K562 (cell line): Measurements from ENCODE around the gene EFEMP2. TPM values are rescaled to one million over a fixed set of nuclear protein-coding genes. Genes with fewer than 3 reads are reported as not detected.

Source experiments
- ATF7 ChIP-seq: fragments of 450-650 bp; IDR thresholded peaks from 2 replicates; pipeline ENCODE4 v1.7.1; 2014; ENCODE audit warnings: mild to moderate bottlenecking, moderate library complexity
- CBX1 ChIP-seq: sonication (generic); IDR thresholded peaks from 2 replicates; pipeline ENCODE4 v1.6.1; 2016; ENCODE audit warnings: antibody characterized with exemption, low read depth, mild to moderate bottlenecking
- CREM ChIP-seq: IDR thresholded peaks from 2 replicates; pipeline ENCODE4 v1.6.1; 2014; ENCODE audit warnings: antibody characterized with exemption, low read depth
- EP300 ChIP-seq: IDR thresholded peaks from 2 replicates; pipeline ENCODE4 v1.6.1; 2012; ENCODE audit warnings: low read length, improper control_type of control experiment
- FOXK1 ChIP-seq: sonication (generic); formaldehyde crosslinking; IDR thresholded peaks from 2 replicates; pipeline ENCODE4 v1.8.0; 2022; ENCODE audit warnings: missing genetic modification reagents, mild to moderate bottlenecking, borderline replicate concordance
- KDM4B ChIP-seq, 2 experiments: fragments of 450-650 bp in 1 of 2; sonication (generic) in 1 of 2; IDR thresholded peaks; 2 replicates each; pipeline ENCODE4 v1.6.1; 2016 to 2017; ENCODE audit warnings: borderline replicate concordance in 2 of 2, antibody characterized with exemption in 1 of 2, low read depth in 1 of 2, mild to moderate bottlenecking in 1 of 2
- MCM7 ChIP-seq, 2 experiments: fragments of 450-650 bp; IDR thresholded peaks; 2 replicates each; pipeline ENCODE4 v1.6.1; 2016 to 2018
- NCOA2 ChIP-seq, 2 experiments: fragments of 450-650 bp; IDR thresholded peaks; 2 replicates each; pipeline ENCODE4 v1.6.1; 2018; ENCODE audit warnings: mild to moderate bottlenecking in 2 of 2, moderate library complexity in 1 of 2; ENCODE audit not compliant: partially characterized antibody in 2 of 2
- NONO ChIP-seq, 2 experiments: fragments of 200-400 bp in 1 of 2; fragments of 450-650 bp in 1 of 2; formaldehyde crosslinking in 1 of 2; IDR thresholded peaks; 2 replicates each; pipeline ENCODE4 v1.6.1; 2017; ENCODE audit warnings: low read depth in 2 of 2, mild to moderate bottlenecking in 2 of 2, moderate library complexity in 2 of 2, low read length in 1 of 2
- NR3C1 ChIP-seq: sonication (generic); formaldehyde crosslinking; IDR thresholded peaks from 2 replicates; pipeline ENCODE4 v1.8.1; 2022; ENCODE audit warnings: missing genetic modification reagents
- NUFIP1 ChIP-seq: fragments of 450-650 bp; IDR thresholded peaks from 2 replicates; pipeline ENCODE4 v1.6.1; 2018; ENCODE audit not compliant: partially characterized antibody
- POLR2AphosphoS2 ChIP-seq: IDR thresholded peaks from 2 replicates; pipeline ENCODE4 v1.6.1; 2012; ENCODE audit warnings: low read length, improper control_type of control experiment
- RBM34 ChIP-seq: fragments of 200-400 bp; formaldehyde crosslinking; IDR thresholded peaks from 2 replicates; pipeline ENCODE4 v1.6.1; 2018; ENCODE audit warnings: low read length, borderline replicate concordance; ENCODE audit not compliant: insufficient read depth
- TBP ChIP-seq: optimal IDR thresholded peaks from 2 replicates; pipeline ENCODE3; 2011; ENCODE audit warnings: low read depth, low read length, improper control_type of control experiment
- TEAD4 ChIP-seq, 2 experiments: sonication (generic) in 1 of 2; formaldehyde crosslinking in 1 of 2; IDR thresholded peaks; 2 replicates each; pipeline versions ENCODE4 v1.6.1 to v1.8.0; 2012 to 2022; ENCODE audit warnings: borderline replicate concordance in 1 of 2, inconsistent platforms in 1 of 2, low read length in 1 of 2, mild to moderate bottlenecking in 1 of 2, missing genetic modification reagents in 1 of 2
- ZNF354B ChIP-seq: fragments of 250-450 bp; sonication (Bioruptor Pico); IDR thresholded peaks from 2 replicates; pipeline ENCODE4 v1.4.0; 2020
- polyA plus RNA-seq, 8 experiments: library from polyadenylated mRNA; depleted of rRNA in 4 of 8; stranded (reverse) in 5 of 8; unstranded in 3 of 8; fragments of >200 nt; fragmentation: Nextera tagmentation in 2 of 8; fragmentation: Illumina TruSeq in 1 of 8; extraction: Ambion mirVana in 2 of 8; extraction: Trizol in 1 of 8; gene quantifications; 2 replicates each; pipeline versions ENCODE4 v1.2.1 to v1.2.3, GENCODE V29; 2011 to 2014; ENCODE audit warnings: inconsistent platforms in 1 of 8, missing spikeins in 1 of 8
- total RNA-seq, 7 experiments: library from RNA; depleted of rRNA in 6 of 7; stranded (reverse); fragments of >200 nt in 6 of 7; fragmentation: Illumina TruSeq in 2 of 7; extraction: Trizol in 2 of 7; gene quantifications; 2 replicates each; pipeline versions ENCODE4 v1.2.1 to v1.2.3, GENCODE V29; 2011 to 2021; ENCODE audit warnings: low replicate concordance in 1 of 7
- TF ChIP-seq, protein P1 (sequence below): fragments of 450-650 bp; IDR thresholded peaks from 2 replicates; pipeline ENCODE4 v1.6.1; 2018; ENCODE audit not compliant: partially characterized antibody
- TF ChIP-seq, protein P2 (sequence below): IDR thresholded peaks from 2 replicates; pipeline ENCODE4 v1.6.1; 2011; ENCODE audit warnings: borderline replicate concordance, low read depth, mild to moderate bottlenecking, moderate library complexity, low read length; ENCODE audit not compliant: insufficient read depth, poor library complexity, severe bottlenecking
- TF ChIP-seq, protein P3 (sequence below): fragments of 250-450 bp; sonication (Bioruptor Pico); IDR thresholded peaks from 2 replicates; pipeline ENCODE4 v1.6.1; 2021; ENCODE audit warnings: mild to moderate bottlenecking
- TF ChIP-seq, protein P4 (sequence below): fragments of 250-450 bp; sonication (Bioruptor Pico); IDR thresholded peaks from 2 replicates; pipeline ENCODE4 v1.4.0; 2020; ENCODE audit warnings: mild to moderate bottlenecking, moderate library complexity

Gene EFEMP2
- total and polyA plus RNA-seq, 9 of the 15 experiments (the other 6 are each of a cell fraction or from before 2014, with no cell fraction given) = 0.07 to 2.9 (median 0.69) TPM; not detected in 1

DNA sequence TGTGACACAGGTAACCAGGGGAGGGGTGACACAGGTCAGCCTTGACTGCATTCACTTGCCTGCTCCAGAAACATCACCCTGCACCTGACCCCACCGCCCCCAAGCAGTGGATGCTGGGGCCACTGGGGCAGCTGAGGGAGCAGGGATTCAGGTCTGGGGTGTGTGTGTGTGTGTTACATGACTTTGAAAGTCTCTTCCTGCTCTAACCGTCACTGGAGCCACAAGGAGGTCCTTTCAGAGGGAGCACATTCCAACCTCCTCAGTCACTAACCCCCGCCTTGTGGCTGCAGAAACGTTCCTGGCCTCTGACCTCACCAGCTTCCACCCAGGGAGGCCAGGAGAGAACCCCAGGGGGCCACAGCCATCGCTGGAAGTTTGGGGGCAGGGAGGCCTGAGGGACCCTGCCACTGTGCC is 30.5 kb upstream of the EFEMP2 start (continued):
- TF ChIP-seq TEAD4 (IDR thresholded peaks at IDR 0.05; ENCODE audit: low read length) (peak; percentile 78), TEAD4 (CRISPR knock-in tag; IDR thresholded peaks at IDR 0.05; ENCODE audit: borderline replicate concordance) (0 out of 2 replicates have a peak, but pooled peaks have one; percentile 72), NONO (IDR thresholded peaks at IDR 0.05; ENCODE audit: low read depth in 2 of 2, low read length in 1 of 2) (no peak), NCOA2 (IDR thresholded peaks at IDR 0.05; ENCODE audit: partially characterized antibody in 2 of 2) (no peak), EP300 (peak; percentile 74), MCM7 (IDR thresholded peaks at IDR 0.05) (no peak), KDM4B (IDR thresholded peaks at IDR 0.05; ENCODE audit: borderline replicate concordance in 2 of 2, low read depth in 1 of 2) (no peak), NUFIP1 (no peak), POLR2AphosphoS2 (no peak), CBX1 (no peak), FOXK1 (no peak), RBM34 (no peak), CREM (peak; percentile 58; the same call in 1 of the 2 replicates), TBP (no peak), NR3C1 (CRISPR knock-in tag) (no peak), ZNF354B (no peak), ATF7 (0 out of 2 replicates have a peak, but pooled peaks have one; percentile 37)
- TF ChIP-seq, protein P1, sequence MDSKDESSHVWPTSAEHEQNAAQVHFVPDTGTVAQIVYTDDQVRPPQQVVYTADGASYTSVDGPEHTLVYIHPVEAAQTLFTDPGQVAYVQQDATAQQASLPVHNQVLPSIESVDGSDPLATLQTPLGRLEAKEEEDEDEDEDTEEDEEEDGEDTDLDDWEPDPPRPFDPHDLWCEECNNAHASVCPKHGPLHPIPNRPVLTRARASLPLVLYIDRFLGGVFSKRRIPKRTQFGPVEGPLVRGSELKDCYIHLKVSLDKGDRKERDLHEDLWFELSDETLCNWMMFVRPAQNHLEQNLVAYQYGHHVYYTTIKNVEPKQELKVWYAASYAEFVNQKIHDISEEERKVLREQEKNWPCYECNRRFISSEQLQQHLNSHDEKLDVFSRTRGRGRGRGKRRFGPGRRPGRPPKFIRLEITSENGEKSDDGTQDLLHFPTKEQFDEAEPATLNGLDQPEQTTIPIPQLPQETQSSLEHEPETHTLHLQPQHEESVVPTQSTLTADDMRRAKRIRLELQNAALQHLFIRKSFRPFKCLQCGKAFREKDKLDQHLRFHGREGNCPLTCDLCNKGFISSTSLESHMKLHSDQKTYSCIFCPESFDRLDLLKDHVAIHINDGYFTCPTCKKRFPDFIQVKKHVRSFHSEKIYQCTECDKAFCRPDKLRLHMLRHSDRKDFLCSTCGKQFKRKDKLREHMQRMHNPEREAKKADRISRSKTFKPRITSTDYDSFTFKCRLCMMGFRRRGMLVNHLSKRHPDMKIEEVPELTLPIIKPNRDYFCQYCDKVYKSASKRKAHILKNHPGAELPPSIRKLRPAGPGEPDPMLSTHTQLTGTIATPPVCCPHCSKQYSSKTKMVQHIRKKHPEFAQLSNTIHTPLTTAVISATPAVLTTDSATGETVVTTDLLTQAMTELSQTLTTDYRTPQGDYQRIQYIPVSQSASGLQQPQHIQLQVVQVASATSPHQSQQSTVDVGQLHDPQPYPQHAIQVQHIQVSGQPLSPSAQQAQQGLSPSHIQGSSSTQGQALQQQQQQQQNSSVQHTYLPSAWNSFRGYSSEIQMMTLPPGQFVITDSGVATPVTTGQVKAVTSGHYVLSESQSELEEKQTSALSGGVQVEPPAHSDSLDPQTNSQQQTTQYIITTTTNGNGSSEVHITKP = peak; percentile 40
- TF ChIP-seq, protein P2, sequence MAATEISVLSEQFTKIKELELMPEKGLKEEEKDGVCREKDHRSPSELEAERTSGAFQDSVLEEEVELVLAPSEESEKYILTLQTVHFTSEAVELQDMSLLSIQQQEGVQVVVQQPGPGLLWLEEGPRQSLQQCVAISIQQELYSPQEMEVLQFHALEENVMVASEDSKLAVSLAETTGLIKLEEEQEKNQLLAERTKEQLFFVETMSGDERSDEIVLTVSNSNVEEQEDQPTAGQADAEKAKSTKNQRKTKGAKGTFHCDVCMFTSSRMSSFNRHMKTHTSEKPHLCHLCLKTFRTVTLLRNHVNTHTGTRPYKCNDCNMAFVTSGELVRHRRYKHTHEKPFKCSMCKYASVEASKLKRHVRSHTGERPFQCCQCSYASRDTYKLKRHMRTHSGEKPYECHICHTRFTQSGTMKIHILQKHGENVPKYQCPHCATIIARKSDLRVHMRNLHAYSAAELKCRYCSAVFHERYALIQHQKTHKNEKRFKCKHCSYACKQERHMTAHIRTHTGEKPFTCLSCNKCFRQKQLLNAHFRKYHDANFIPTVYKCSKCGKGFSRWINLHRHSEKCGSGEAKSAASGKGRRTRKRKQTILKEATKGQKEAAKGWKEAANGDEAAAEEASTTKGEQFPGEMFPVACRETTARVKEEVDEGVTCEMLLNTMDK = no peak
- TF ChIP-seq, protein P3, sequence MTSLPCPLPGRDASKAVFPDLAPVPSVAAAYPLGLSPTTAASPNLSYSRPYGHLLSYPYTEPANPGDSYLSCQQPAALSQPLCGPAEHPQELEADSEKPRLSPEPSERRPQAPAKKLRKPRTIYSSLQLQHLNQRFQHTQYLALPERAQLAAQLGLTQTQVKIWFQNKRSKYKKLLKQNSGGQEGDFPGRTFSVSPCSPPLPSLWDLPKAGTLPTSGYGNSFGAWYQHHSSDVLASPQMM (CRISPR knock-in tag) = no peak
- TF ChIP-seq, protein P4, sequence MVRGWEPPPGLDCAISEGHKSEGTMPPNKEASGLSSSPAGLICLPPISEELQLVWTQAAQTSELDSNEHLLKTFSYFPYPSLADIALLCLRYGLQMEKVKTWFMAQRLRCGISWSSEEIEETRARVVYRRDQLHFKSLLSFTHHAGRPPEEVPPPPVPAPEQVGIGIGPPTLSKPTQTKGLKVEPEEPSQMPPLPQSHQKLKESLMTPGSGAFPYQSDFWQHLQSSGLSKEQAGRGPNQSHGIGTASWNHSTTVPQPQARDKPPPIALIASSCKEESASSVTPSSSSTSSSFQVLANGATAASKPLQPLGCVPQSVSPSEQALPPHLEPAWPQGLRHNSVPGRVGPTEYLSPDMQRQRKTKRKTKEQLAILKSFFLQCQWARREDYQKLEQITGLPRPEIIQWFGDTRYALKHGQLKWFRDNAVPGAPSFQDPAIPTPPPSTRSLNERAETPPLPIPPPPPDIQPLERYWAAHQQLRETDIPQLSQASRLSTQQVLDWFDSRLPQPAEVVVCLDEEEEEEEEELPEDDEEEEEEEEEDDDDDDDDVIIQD = no peak
